ENCODE data around the gene THNSL1. TPM values are rescaled to one million over a fixed set of nuclear protein-coding genes. Genes with fewer than 3 reads are reported as not detected.
"Not testable (repeated sequence)": the region's sequence is repeated elsewhere in the genome, so short reads cannot be mapped to it uniquely, and the experiment has no call there.

THNSL1 gene
- total RNA-seq = 1 to 10 TPM in 1 of 2 donors, under 1 TPM in 1; 0.54 to 1.3 TPM

GRCh38 chr10:25016376-25017153 is at the start of gene THNSL1:
THNSL1 (plus strand) TSS chr10:25016612; CDS start chr10:25023224, 6,612 bp downstream.
- no peaks in the 10 kb centered on the region for H3K9me3 ChIP-seq
- peaks cover 0 to 21% of the 10 kb centered on the region in 2 donors for H3K4me1 ChIP-seq (ENCODE audit: control insufficient read depth in 1 of 2, low read depth in 2 of 2)
- H3K4me3 ChIP-seq = peak within 1 kb of the TSS; percentile 82
- peak; percentile 96 for DNase-seq (ENCODE audit: low spot score)
- no peaks in the 10 kb centered on the region for H3K36me3 ChIP-seq
- no peaks in the 10 kb centered on the region for H3K27me3 ChIP-seq (replicated peaks; ENCODE audit: insufficient read depth)
- no peak for TF ChIP-seq CTCF (IDR thresholded peaks at IDR 0.05)
- H3K27ac ChIP-seq = peak within 1 kb of the TSS; percentile 86 to 91
- peak; percentile 99 for ATAC-seq (ENCODE audit: insufficient number of reproducible peaks, low FRiP score, low read depth)

GRCh38 chr10:24966962-24967481 is 49.4 kb upstream of the THNSL1 start:
- Histone ChIP-seq H3K27ac (no peak overlapping the region), H3K4me1 (ENCODE audit: control insufficient read depth in 1 of 2, low read depth in 2 of 2) (no peaks in the 10 kb centered on the region), H3K36me3 (no peaks in the 10 kb centered on the region), H3K27me3 (replicated peaks; ENCODE audit: insufficient read depth) (no peaks in the 10 kb centered on the region), H3K4me3 (no peak overlapping the region), H3K9me3 (no peaks in the 10 kb centered on the region)
- DNase-seq (ENCODE audit: low spot score) (no peak), ATAC-seq (ENCODE audit: insufficient number of reproducible peaks, low FRiP score, low read depth) (no peak)
- no peak for TF ChIP-seq CTCF (IDR thresholded peaks at IDR 0.05)

GRCh38 chr10:24968349-24968748 is 48.1 kb upstream of the THNSL1 start:
- Histone ChIP-seq H3K4me1 (ENCODE audit: control insufficient read depth in 1 of 2, low read depth in 2 of 2) (no peaks in the 10 kb centered on the region), H3K27me3 (replicated peaks; ENCODE audit: insufficient read depth) (no peaks in the 10 kb centered on the region), H3K9me3 (no peaks in the 10 kb centered on the region), H3K36me3 (no peaks in the 10 kb centered on the region), H3K27ac (no peak overlapping the region), H3K4me3 (no peak overlapping the region)
- TF ChIP-seq CTCF (IDR thresholded peaks at IDR 0.05) = no peak
- ATAC-seq (ENCODE audit: insufficient number of reproducible peaks, low FRiP score, low read depth) (no peak), DNase-seq (ENCODE audit: low spot score) (no peak)

GRCh38 chr10:24968951-24969350 is 47.5 kb upstream of the THNSL1 start:
- not testable (repeated sequence) for H3K4me1 ChIP-seq (ENCODE audit: control insufficient read depth in 1 of 2, low read depth in 2 of 2); H3K36me3 ChIP-seq; H3K9me3 ChIP-seq; ATAC-seq (ENCODE audit: insufficient number of reproducible peaks, low FRiP score, low read depth); H3K4me3 ChIP-seq; DNase-seq (ENCODE audit: low spot score); H3K27me3 ChIP-seq (replicated peaks; ENCODE audit: insufficient read depth); H3K27ac ChIP-seq

- no peak overlapping the region for H3K4me3 ChIP-seq
- DNase-seq (ENCODE audit: low spot score) (no peak), ATAC-seq (ENCODE audit: insufficient number of reproducible peaks, low FRiP score, low read depth) (no peak)
- H3K4me1 ChIP-seq (ENCODE audit: control insufficient read depth in 1 of 2, low read depth in 2 of 2) = peaks cover 2 to 7% of the 10 kb centered on the region in 2 donors
- no peaks in the 10 kb centered on the region for H3K9me3 ChIP-seq
- no peak for TF ChIP-seq CTCF (IDR thresholded peaks at IDR 0.05)
- no peaks in the 10 kb centered on the region for H3K36me3 ChIP-seq
- no peaks in the 10 kb centered on the region for H3K27me3 ChIP-seq (replicated peaks; ENCODE audit: insufficient read depth)
- no peak overlapping the region for H3K27ac ChIP-seq
Measured at GRCh38 chr10:24969841-24970281, 46.6 kb upstream of the THNSL1 start.
